IPS-20b (cell line): ENCODE results near the gene CARTPT.

Experiments
- H3K27ac ChIP-seq: one replicate; pipeline ENCODE4 v1.5.1; 2013; ENCODE audit warnings: low read length
- H3K27me3 ChIP-seq: 2 replicates; pipeline ENCODE4 v1.6.1; 2013; ENCODE audit warnings: mild to moderate bottlenecking, low read length, inconsistent platforms; ENCODE audit not compliant: insufficient read depth
- H3K36me3 ChIP-seq: 2 replicates; pipeline ENCODE4 v1.6.1; 2013; ENCODE audit warnings: low read depth, mild to moderate bottlenecking, inconsistent platforms, low read length, moderate library complexity; ENCODE audit not compliant: insufficient read depth
- H3K4me1 ChIP-seq: 2 replicates; pipeline ENCODE4 v1.6.1; 2013; ENCODE audit warnings: mild to moderate bottlenecking, control low read depth, inconsistent platforms, low read length, moderate library complexity; ENCODE audit not compliant: insufficient read depth
- H3K4me3 ChIP-seq: 2 replicates; pipeline ENCODE4 v1.5.1; 2013; ENCODE audit warnings: mild to moderate bottlenecking, low read length, inconsistent platforms
- H3K9ac ChIP-seq: 2 replicates; pipeline ENCODE4 v1.6.1; 2013; ENCODE audit warnings: low read depth, mild to moderate bottlenecking, inconsistent platforms, low read length, moderate library complexity
- H3K9me3 ChIP-seq: 2 replicates; pipeline ENCODE4 v1.6.1; 2013; ENCODE audit warnings: mild to moderate bottlenecking, low read depth, low read length, inconsistent platforms; ENCODE audit not compliant: insufficient read depth

Gene CARTPT

DNA sequence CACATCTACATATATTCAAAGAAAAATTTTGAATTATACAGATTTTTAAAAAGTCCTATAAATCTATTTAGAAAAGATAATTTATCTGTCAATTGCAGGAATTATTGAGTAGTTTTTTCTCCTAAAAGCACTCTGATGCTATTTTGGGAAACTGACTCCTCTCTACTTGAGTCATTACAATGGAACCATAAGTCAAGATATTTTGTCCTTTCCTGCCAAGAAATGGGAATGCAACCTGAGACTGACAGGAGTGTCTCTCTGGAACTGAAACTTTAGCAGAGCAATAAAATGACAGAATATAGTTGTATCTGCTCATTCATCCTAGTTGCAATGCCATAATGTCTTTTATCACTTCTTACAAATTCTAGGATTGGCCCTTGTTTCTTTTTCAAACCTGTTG lies 48.6 kb downstream of the CARTPT start:
- Histone ChIP-seq H3K4me3 (no peak overlapping the region), H3K9ac (no peak overlapping the region), H3K27me3 (no peaks in the 10 kb centered on the region), H3K9me3 (no peaks in the 10 kb centered on the region), H3K4me1 (peaks cover 6% of the 10 kb centered on the region; the same call in 1 of the 2 replicates), H3K27ac (no peak overlapping the region), H3K36me3 (no peaks in the 10 kb centered on the region)

DNA sequence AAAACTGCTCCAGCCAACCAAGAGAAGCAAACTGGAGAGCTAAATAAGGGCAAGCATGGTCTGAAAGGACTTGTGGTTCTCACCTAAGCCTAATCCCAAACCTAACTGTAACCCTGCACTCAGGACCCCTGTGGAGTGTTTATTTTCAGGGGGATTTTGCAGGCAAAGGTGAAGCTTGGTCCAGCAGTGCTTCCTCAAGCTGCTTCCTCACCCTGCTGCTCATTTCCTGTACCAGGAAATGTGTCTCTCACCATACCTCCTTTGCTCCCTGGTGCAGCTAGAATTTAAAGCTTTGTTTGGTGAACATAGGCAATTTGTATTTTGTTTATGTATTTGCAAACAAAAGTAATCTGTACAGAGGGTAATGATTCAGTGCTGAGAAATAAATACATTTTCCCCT lies 50.2 kb downstream of the CARTPT start:
- H3K36me3 ChIP-seq: no peaks in the 10 kb centered on the region
- H3K9me3 ChIP-seq: no peaks in the 10 kb centered on the region
- H3K4me1 ChIP-seq: peaks cover 6% of the 10 kb centered on the region; the same call in 1 of the 2 replicates
- H3K27me3 ChIP-seq: no peaks in the 10 kb centered on the region
- H3K9ac ChIP-seq: no peak overlapping the region
- H3K4me3 ChIP-seq: no peak overlapping the region
- no peak overlapping the region for H3K27ac ChIP-seq

DNA sequence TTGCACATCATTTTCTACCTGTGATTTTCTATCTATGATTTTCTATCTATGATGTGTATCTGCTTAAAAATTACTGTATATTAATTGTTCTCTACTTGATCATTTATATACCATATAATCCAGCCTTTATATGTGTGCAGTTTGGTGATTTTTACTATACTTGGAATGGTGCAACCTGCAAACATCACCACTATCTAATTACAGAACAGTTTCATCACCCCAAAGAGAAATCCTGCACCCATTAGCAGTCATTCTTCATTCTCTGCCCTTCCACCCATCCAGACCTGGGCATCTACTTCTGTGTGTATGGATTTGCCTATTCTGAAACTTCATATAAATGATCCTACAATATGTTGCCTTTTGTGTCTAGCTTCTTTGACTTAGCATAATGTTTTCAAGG lies 51.3 kb downstream of the CARTPT start:
- Histone ChIP-seq H3K27me3 (no peaks in the 10 kb centered on the region), H3K9me3 (no peaks in the 10 kb centered on the region), H3K36me3 (no peaks in the 10 kb centered on the region)

More for the DNA sequence above, 51.3 kb downstream of the CARTPT start:
- Histone ChIP-seq H3K4me1 (peaks cover 6% of the 10 kb centered on the region; the same call in 1 of the 2 replicates), H3K4me3 (no peak overlapping the region), H3K27ac (no peak overlapping the region), H3K9ac (no peak overlapping the region)
